HepG2 (cell line): ENCODE measurements around the gene GJC2. TPM values are rescaled to one million over a fixed set of nuclear protein-coding genes. Genes with fewer than 3 reads are reported as not detected.

ENCODE experiments used
- ATAC-seq: fragments of 200-7000 bp; cut with Tn5 transposase; 3 replicates; pipeline ENCODE4 v1.9.1; 2020; ENCODE audit warnings: mild to moderate bottlenecking, moderate library complexity
- BruUV-seq: library from RNA; stranded (reverse); fragments of 400-500 nt; replicated peaks from 2 replicates; lab custom pipeline; 2021; lab: Mats Ljungman, UMichigan
- CTCF ChIA-PET: fragments of 300-600 bp; formaldehyde crosslinking; extraction: SDS; loops from one replicate; lab custom pipeline; 2021; ENCODE audit warnings: low total read pairs, inconsistent platforms, low intra/inter-chr PET ratio; lab: Yijun Ruan, JAX
- POLR2A ChIA-PET: fragments of 350-600 bp; sonication (Branson Sonifier 250); formaldehyde crosslinking; loops from one replicate; lab custom pipeline; 2020; ENCODE audit warnings: antibody characterized with exemption, inconsistent platforms; lab: Yijun Ruan, JAX
- DNase-seq: peaks from one replicate; pipeline ENCODE4 v3.0.0-alpha.2; 2015; ENCODE audit warnings: low spot score
- FAIRE-seq: peaks from 3 replicates; lab custom pipeline; 2011; peaks lifted over from hg19 to GRCh38; lab: Jason Lieb, UNC
- H2AFZ ChIP-seq: one replicate; pipeline ENCODE4 v1.6.1; 2011; ENCODE audit warnings: low read length, inconsistent platforms
- H3K27ac ChIP-seq: fragments of 300-600 bp; 3 replicates; pipeline ENCODE4 v1.8.0; 2011; ENCODE audit warnings: mixed run types, mild to moderate bottlenecking, mixed read lengths, low read length, inconsistent platforms; ENCODE audit not compliant: insufficient read depth; ENCODE audit errors: extremely low read length
- H3K27me3 ChIP-seq, 2 experiments: fragments of 200-600 bp in 1 of 2; 2 replicates in 1 of 2; 3 replicates in 1 of 2; pipeline versions ENCODE4 v1.6.0 to v1.8.0; 2011; ENCODE audit warnings: low read length in 2 of 2, mild to moderate bottlenecking in 2 of 2, moderate library complexity in 2 of 2, inconsistent platforms in 1 of 2; ENCODE audit not compliant: insufficient read depth in 2 of 2, control insufficient read depth in 1 of 2
- H3K36me3 ChIP-seq, 2 experiments: fragments of 200-600 bp in 1 of 2; replicated peaks in 1 of 2; 2 replicates in 1 of 2; 3 replicates in 1 of 2; pipeline versions ENCODE4 v1.5.1 to v1.8.0; 2011; ENCODE audit warnings: low read length in 2 of 2, inconsistent platforms in 1 of 2; ENCODE audit not compliant: insufficient read depth in 2 of 2, control insufficient read depth in 1 of 2
- H3K4me1 ChIP-seq: 2 replicates; pipeline ENCODE4 v1.5.1; 2012; ENCODE audit warnings: low read length, inconsistent platforms; ENCODE audit not compliant: insufficient read depth
- H3K4me2 ChIP-seq: 2 replicates; pipeline ENCODE4 v1.6.0; 2011; ENCODE audit warnings: low read depth, low read length, inconsistent platforms
- H3K4me3 ChIP-seq, 3 experiments: fragments of 200-600 bp in 1 of 3; sonication (generic), shearing (Covaris generic) in 1 of 3; replicated peaks in 1 of 3; 2 replicates each; pipeline ENCODE4 v1.5.1; 2011 to 2016; ENCODE audit warnings: low read length in 3 of 3, inconsistent platforms in 2 of 3, low read depth in 2 of 3, mild to moderate bottlenecking in 2 of 3, control low read depth in 1 of 3, mixed read lengths in 1 of 3; ENCODE audit not compliant: insufficient read depth in 1 of 3
- H3K79me2 ChIP-seq: one replicate; pipeline ENCODE4 v1.6.1; 2011; ENCODE audit warnings: low read length, inconsistent platforms; ENCODE audit not compliant: insufficient read depth
- H3K9ac ChIP-seq: 2 replicates; pipeline ENCODE4 v1.6.0; 2011; ENCODE audit warnings: mild to moderate bottlenecking, low read depth, low read length, inconsistent platforms; ENCODE audit not compliant: insufficient read depth
- H3K9me3 ChIP-seq: 2 replicates; pipeline ENCODE4 v1.5.1; 2012; ENCODE audit warnings: mild to moderate bottlenecking, low read length
- H4K20me1 ChIP-seq: 2 replicates; pipeline ENCODE4 v1.6.0; 2011; ENCODE audit warnings: inconsistent platforms, mild to moderate bottlenecking, low read length, moderate library complexity; ENCODE audit not compliant: insufficient read depth
- AGO2 ChIP-seq: fragments of 200-400 bp; formaldehyde crosslinking; optimal IDR thresholded peaks from 2 replicates; pipeline ENCODE3; 2017; ENCODE audit warnings: mild to moderate bottlenecking, low read depth, low read length, moderate library complexity
- EHMT2 ChIP-seq: fragments of 200-600 bp; sonication (generic); IDR thresholded peaks from 2 replicates; pipeline ENCODE4 v1.7.0; 2017; ENCODE audit warnings: antibody characterized with exemption, low read depth, low read length, borderline replicate concordance
- KAT2B ChIP-seq: fragments of 150-350 bp; IDR thresholded peaks from 2 replicates; pipeline ENCODE4 v1.6.1; 2014; ENCODE audit warnings: low read depth, low read length, borderline replicate concordance
- MTF2 ChIP-seq: sonication (generic); formaldehyde crosslinking; IDR thresholded peaks from 2 replicates; pipeline ENCODE4 v1.5.0; 2020; ENCODE audit warnings: missing genetic modification reagents, borderline replicate concordance
- NONO ChIP-seq, 2 experiments: fragments of 450-650 bp in 1 of 2; sonication (generic) in 1 of 2; formaldehyde crosslinking in 1 of 2; IDR thresholded peaks in 1 of 2; conservative IDR thresholded peaks in 1 of 2; 2 replicates each; pipeline versions ENCODE4 v1.6.1 to v1.8.0; 2017 to 2022; ENCODE audit warnings: mild to moderate bottlenecking in 1 of 2, missing genetic modification reagents in 1 of 2, moderate library complexity in 1 of 2
- POLR2A ChIP-seq, 2 experiments: IDR thresholded peaks; 2 replicates each; pipeline ENCODE4 v1.6.1; 2011; ENCODE audit warnings: low read depth in 2 of 2, low read length in 2 of 2, mild to moderate bottlenecking in 1 of 2, moderate library complexity in 1 of 2; ENCODE audit not compliant: insufficient read depth in 1 of 2
- SIX1 ChIP-seq: sonication (generic); formaldehyde crosslinking; IDR thresholded peaks from 2 replicates; pipeline ENCODE4 v1.4.0; 2020; ENCODE audit warnings: missing genetic modification reagents, borderline replicate concordance
- SRSF4 ChIP-seq: fragments of 200-400 bp; formaldehyde crosslinking; IDR thresholded peaks from one replicate; pipeline ENCODE4 v1.6.1; 2018; ENCODE audit warnings: mild to moderate bottlenecking, low read depth, low read length, moderate library complexity; ENCODE audit not compliant: poor library complexity, severe bottlenecking
- YY1 ChIP-seq: IDR thresholded peaks from 2 replicates; pipeline ENCODE4 v1.6.1; 2011; ENCODE audit warnings: low read length, low read depth, moderate library complexity, mild to moderate bottlenecking; ENCODE audit not compliant: insufficient read depth, insufficient replicate concordance
- WGBS: methylation state at CpG from one replicate; pipeline ENCODE4 v1.1.6; 2017; ENCODE audit warnings: low lambda C conversion rate; 5-methylcytosine and 5-hydroxymethylcytosine counted together
- in situ Hi-C: cut with HindIII; loops from 2 replicates; pipeline ENCODE4 v1.10.0; 2017; ENCODE audit warnings: low pct_unique_long_range_greater_than_20kb; ENCODE audit not compliant: extremely low pct_ligation_motif_present
- intact Hi-C: fragments of 100-400 bp; cut with micrococcal nuclease; formaldehyde crosslinking; loops from one replicate; pipeline ENCODE4 v1.10.0; 2022; ENCODE audit not compliant: unreplicated experiment
- polyA plus RNA-seq, 8 experiments: library from polyadenylated mRNA; depleted of rRNA in 3 of 8; stranded (reverse) in 7 of 8; unstranded in 1 of 8; fragments of >200 nt; fragmentation: Illumina TruSeq in 4 of 8; extraction: Trizol in 4 of 8; gene quantifications; 2 replicates each; pipeline versions ENCODE4 v1.2.1 to v1.2.3, GENCODE V29; 2011 to 2016; ENCODE audit warnings: low read depth in 4 of 8, missing spikeins in 1 of 8, mixed read lengths in 1 of 8; ENCODE audit not compliant: insufficient read depth in 1 of 8
- total RNA-seq, 5 experiments: library from RNA; depleted of rRNA; stranded (reverse); fragments of >200 nt; fragmentation: Illumina TruSeq; extraction: Trizol; gene quantifications; 2 replicates each; pipeline ENCODE4 v1.2.3, GENCODE V29; 2016; ENCODE audit warnings: low read depth in 1 of 5
- TF ChIP-seq, protein P1 (sequence below): sonication (generic); formaldehyde crosslinking; IDR thresholded peaks from 2 replicates; pipeline ENCODE4 v1.4.0; 2020; ENCODE audit warnings: missing genetic modification reagents, borderline replicate concordance
- TF ChIP-seq, protein P2 (sequence below): sonication (generic); formaldehyde crosslinking; IDR thresholded peaks from 2 replicates; pipeline ENCODE4 v1.5.1; 2020; ENCODE audit warnings: missing genetic modification reagents, mild to moderate bottlenecking, borderline replicate concordance
- TF ChIP-seq, protein P3 (sequence below): sonication (generic); formaldehyde crosslinking; IDR thresholded peaks from 2 replicates; pipeline ENCODE4 v1.4.0; 2020; ENCODE audit warnings: missing genetic modification reagents, borderline replicate concordance
- TF ChIP-seq, protein P4 (sequence below): sonication (generic); formaldehyde crosslinking; IDR thresholded peaks from 2 replicates; pipeline ENCODE4 v1.8.0; 2022; ENCODE audit warnings: mild to moderate bottlenecking, missing genetic modification reagents; ENCODE audit not compliant: insufficient replicate concordance

Gene GJC2
- total and polyA plus RNA-seq, 2 of the 13 experiments (the other 11 are each of a cell fraction or from before 2014, with no cell fraction given) = 1.6 to 3.8 TPM

DNA sequence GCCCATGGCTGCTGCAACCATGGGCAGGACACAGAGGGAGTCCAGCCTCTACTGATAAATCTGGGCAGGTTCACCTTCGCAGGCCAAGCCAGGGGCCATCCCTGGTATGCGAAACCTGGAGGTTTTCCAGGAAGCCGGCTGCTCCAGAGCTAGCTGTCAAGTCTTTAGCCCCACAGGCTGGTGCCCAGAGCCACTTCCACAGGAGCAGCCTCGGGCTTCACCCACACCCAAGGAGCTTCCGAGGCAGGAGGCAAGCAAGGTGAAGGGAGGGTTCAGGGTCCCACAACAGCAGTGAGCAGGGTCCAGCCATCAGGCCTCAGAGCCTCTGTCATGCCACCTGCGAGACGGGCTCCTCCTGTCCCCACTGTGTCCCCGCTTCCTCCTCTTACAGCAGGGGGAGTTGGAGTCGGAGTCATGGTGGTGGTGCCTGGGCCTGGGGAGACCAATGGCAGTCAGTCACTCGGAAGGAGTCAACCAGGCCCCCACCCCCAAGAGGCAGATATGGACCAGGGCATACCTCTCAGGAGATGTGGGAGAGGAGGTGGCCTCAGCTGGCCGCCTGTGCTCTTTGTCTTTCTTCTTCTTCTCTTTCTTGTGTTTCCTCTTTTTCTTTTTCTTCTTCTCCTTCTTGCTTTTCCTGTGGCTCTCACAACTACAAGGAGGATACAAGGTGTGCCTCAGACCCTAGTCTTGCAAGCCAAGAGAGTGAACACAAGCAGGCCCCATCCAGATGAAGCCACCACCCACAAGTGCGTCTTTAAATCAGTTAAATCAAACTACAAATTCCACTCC lies 48.7 kb upstream of the GJC2 start (continued):
- no peak for TF ChIP-seq NONO (IDR thresholded peaks at IDR 0.05)
- TF ChIP-seq NONO (CRISPR knock-in tag; conservative IDR thresholded peaks at IDR 0.05) = 0 out of 2 replicates have a peak, but pooled peaks have one; percentile 10
- TF ChIP-seq, protein P1, sequence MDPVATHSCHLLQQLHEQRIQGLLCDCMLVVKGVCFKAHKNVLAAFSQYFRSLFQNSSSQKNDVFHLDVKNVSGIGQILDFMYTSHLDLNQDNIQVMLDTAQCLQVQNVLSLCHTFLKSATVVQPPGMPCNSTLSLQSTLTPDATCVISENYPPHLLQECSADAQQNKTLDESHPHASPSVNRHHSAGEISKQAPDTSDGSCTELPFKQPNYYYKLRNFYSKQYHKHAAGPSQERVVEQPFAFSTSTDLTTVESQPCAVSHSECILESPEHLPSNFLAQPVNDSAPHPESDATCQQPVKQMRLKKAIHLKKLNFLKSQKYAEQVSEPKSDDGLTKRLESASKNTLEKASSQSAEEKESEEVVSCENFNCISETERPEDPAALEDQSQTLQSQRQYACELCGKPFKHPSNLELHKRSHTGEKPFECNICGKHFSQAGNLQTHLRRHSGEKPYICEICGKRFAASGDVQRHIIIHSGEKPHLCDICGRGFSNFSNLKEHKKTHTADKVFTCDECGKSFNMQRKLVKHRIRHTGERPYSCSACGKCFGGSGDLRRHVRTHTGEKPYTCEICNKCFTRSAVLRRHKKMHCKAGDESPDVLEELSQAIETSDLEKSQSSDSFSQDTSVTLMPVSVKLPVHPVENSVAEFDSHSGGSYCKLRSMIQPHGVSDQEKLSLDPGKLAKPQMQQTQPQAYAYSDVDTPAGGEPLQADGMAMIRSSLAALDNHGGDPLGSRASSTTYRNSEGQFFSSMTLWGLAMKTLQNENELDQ (CRISPR knock-in tag) = no peak
- peak; percentile 85 for TF ChIP-seq AGO2

DNA sequence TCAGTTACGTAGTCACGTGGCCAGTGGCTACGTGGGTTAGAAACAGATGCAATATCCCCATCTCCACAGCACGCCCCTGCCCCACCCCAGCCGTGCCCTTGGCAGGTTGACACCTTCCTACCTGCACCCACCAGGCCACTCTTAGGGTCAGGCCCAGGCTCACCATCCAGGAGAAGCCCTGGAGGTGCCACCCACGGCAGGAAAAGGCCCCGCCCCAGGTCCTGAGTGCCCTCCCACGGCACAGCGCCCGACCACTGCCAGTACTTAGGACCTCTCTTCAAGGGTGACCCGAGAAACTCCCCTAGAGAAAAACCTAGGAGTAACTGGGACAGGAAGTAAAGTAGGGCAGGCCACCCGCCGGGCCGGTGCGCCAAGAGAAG lies 48.1 kb upstream of the GJC2 start:
- Histone ChIP-seq H3K9ac (peak overlapping the region; percentile 79), H3K4me3 (peak overlapping the region; percentile 82 to 93 (median 92); a peak in 5 of 6 replicates), H3K9me3 (no peaks in the 10 kb centered on the region), H3K27me3 (no peaks in the 10 kb centered on the region; a peak in 1 of 5 replicates), H2AFZ (no peak overlapping the region), H3K27ac (peak overlapping the region; percentile 80), H4K20me1 (peaks cover 41% of the 10 kb centered on the region), H3K4me1 (peaks cover 28% of the 10 kb centered on the region), H3K36me3 (peaks cover 14 to 37% of the 10 kb centered on the region in 2 experiments; a peak in 4 of 5 replicates), H3K79me2 (peaks cover 30% of the 10 kb centered on the region), H3K4me2 (peak overlapping the region; percentile 69)
- POLR2A ChIA-PET = interaction anchor here (0.6 to 1.0 kb wide), 2 partner anchors 13 to 64 kb away, joined by 3 read pairs; partner anchors contain the start of gene IBA57
- CTCF ChIA-PET = no interaction called here
- BruUV-seq = no TSS peak
- ATAC-seq (peak; percentile 0; the same call in 2 of the 3 replicates), FAIRE-seq (no peak), DNase-seq (no peak)
- intact Hi-C loops = no loop called here
- 61% methylated on average over 13 of the region's 15 CpGs for WGBS
- in situ Hi-C loops = no loop called here
- TF ChIP-seq AGO2 = no peak
- TF ChIP-seq, protein P2, sequence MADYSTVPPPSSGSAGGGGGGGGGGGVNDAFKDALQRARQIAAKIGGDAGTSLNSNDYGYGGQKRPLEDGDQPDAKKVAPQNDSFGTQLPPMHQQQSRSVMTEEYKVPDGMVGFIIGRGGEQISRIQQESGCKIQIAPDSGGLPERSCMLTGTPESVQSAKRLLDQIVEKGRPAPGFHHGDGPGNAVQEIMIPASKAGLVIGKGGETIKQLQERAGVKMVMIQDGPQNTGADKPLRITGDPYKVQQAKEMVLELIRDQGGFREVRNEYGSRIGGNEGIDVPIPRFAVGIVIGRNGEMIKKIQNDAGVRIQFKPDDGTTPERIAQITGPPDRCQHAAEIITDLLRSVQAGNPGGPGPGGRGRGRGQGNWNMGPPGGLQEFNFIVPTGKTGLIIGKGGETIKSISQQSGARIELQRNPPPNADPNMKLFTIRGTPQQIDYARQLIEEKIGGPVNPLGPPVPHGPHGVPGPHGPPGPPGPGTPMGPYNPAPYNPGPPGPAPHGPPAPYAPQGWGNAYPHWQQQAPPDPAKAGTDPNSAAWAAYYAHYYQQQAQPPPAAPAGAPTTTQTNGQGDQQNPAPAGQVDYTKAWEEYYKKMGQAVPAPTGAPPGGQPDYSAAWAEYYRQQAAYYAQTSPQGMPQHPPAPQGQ (CRISPR knock-in tag) = no peak
- no peak for TF ChIP-seq SIX1 (CRISPR knock-in tag)
- TF ChIP-seq, protein P3, sequence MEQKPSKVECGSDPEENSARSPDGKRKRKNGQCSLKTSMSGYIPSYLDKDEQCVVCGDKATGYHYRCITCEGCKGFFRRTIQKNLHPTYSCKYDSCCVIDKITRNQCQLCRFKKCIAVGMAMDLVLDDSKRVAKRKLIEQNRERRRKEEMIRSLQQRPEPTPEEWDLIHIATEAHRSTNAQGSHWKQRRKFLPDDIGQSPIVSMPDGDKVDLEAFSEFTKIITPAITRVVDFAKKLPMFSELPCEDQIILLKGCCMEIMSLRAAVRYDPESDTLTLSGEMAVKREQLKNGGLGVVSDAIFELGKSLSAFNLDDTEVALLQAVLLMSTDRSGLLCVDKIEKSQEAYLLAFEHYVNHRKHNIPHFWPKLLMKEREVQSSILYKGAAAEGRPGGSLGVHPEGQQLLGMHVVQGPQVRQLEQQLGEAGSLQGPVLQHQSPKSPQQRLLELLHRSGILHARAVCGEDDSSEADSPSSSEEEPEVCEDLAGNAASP (CRISPR knock-in tag) = no peak
- TF ChIP-seq KAT2B = no peak
- TF ChIP-seq MTF2 (CRISPR knock-in tag) = no peak
- TF ChIP-seq EHMT2 = no peak
- TF ChIP-seq, protein P4, sequence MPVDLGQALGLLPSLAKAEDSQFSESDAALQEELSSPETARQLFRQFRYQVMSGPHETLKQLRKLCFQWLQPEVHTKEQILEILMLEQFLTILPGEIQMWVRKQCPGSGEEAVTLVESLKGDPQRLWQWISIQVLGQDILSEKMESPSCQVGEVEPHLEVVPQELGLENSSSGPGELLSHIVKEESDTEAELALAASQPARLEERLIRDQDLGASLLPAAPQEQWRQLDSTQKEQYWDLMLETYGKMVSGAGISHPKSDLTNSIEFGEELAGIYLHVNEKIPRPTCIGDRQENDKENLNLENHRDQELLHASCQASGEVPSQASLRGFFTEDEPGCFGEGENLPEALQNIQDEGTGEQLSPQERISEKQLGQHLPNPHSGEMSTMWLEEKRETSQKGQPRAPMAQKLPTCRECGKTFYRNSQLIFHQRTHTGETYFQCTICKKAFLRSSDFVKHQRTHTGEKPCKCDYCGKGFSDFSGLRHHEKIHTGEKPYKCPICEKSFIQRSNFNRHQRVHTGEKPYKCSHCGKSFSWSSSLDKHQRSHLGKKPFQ (CRISPR knock-in tag) = no peak
- no peak for TF ChIP-seq YY1
- TF ChIP-seq POLR2A (IDR thresholded peaks at IDR 0.05; ENCODE audit: insufficient read depth in 1 of 2, low read depth in 2 of 2, low read length in 2 of 2) = no peak
- no peak for TF ChIP-seq SRSF4
